Measurements from ENCODE around the gene TMEM178B.
A peak's percentile ranks its signal among the peaks of the same experiment; 100 is the strongest.

The TMEM178B gene

DNA sequence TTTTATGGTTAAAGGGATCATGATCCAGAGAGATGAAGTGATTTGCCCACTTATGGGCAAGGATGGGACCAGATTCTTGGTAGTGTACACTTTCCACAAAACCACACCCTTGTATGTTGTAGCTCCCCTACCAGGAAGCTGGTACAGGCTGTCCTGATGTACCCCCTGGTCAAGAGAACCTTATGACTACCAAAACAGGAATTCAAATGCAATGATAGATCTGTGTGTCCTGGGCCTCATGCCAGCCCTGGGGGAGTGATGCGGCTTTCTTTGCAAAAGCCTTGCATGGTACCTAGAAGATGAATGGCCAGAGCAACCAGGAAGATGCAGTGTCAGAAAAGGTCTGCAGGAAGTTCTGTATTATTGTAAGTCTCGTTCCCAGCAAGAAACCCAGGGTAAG is 382.4 kb downstream of the TMEM178B start:
- H3K9me3 ChIP-seq (replicated peaks in 1 of 2; ENCODE audit: control insufficient read depth in 2 of 2, insufficient read depth in 1 of 2, low read depth in 1 of 2, low read length in 2 of 2) = no peaks in the 10 kb centered on the region
- no peak overlapping the region for H3K14ac ChIP-seq (ENCODE audit: low read length)
- no peak overlapping the region for H2AK5ac ChIP-seq (ENCODE audit: low read depth, low read length)
- DNase-seq (ENCODE audit: low spot score) = no peak
- H3K23ac ChIP-seq (ENCODE audit: low read depth, low read length, poor library complexity) = no peak overlapping the region
- H2BK15ac ChIP-seq (ENCODE audit: low read length) = no peak overlapping the region
- no peaks in the 10 kb centered on the region for H3K27me3 ChIP-seq (ENCODE audit: control insufficient read depth in 3 of 3, insufficient read depth in 3 of 3, low read depth in 1 of 3, low read length in 3 of 3)
- H3K27ac ChIP-seq (replicated peaks; ENCODE audit: low read length) = no peak overlapping the region
- no peak overlapping the region for H2BK5ac ChIP-seq (ENCODE audit: low read length)
- H3K4me1 ChIP-seq (ENCODE audit: control insufficient read depth in 2 of 2, insufficient read depth in 1 of 2, low read depth in 1 of 2, low read length in 2 of 2) = peaks cover 7 to 8% of the 10 kb centered on the region in 2 donors
- H2BK120ac ChIP-seq (ENCODE audit: low read depth, low read length) = no peak overlapping the region
- no peak overlapping the region for H2BK12ac ChIP-seq (ENCODE audit: low read length)
- no peak overlapping the region for H2AFZ ChIP-seq (ENCODE audit: low read length)
- H3K36me3 ChIP-seq (replicated peaks in 1 of 2; ENCODE audit: control insufficient read depth in 2 of 2, insufficient read depth in 2 of 2, low read length in 2 of 2) = no peaks in the 10 kb centered on the region
- no peak overlapping the region for H3K4me2 ChIP-seq (ENCODE audit: insufficient read depth, low read length, poor library complexity, severe bottlenecking)
- no peak overlapping the region for H3K18ac ChIP-seq (ENCODE audit: low read length)
- H3K79me1 ChIP-seq (ENCODE audit: low read depth, low read length) = no peaks in the 10 kb centered on the region
- no peak overlapping the region for H3K4me3 ChIP-seq (ENCODE audit: low read length in 2 of 2)
- no CpG with 5 or more reads among the region's 2 CpGs for WGBS, 2 donors (ENCODE audit: extremely low coverage in 2 of 2, insufficient read length in 2 of 2, insufficient replicate concordance in 1 of 2)
- no peak overlapping the region for H3K9ac ChIP-seq (ENCODE audit: low read depth, low read length, poor library complexity)
- no peak overlapping the region for H4K91ac ChIP-seq (ENCODE audit: low read depth, low read length, poor library complexity)
- no peak overlapping the region for H4K8ac ChIP-seq (ENCODE audit: low read depth, low read length)
- no peak overlapping the region for H3K4ac ChIP-seq (ENCODE audit: low read length)

DNA sequence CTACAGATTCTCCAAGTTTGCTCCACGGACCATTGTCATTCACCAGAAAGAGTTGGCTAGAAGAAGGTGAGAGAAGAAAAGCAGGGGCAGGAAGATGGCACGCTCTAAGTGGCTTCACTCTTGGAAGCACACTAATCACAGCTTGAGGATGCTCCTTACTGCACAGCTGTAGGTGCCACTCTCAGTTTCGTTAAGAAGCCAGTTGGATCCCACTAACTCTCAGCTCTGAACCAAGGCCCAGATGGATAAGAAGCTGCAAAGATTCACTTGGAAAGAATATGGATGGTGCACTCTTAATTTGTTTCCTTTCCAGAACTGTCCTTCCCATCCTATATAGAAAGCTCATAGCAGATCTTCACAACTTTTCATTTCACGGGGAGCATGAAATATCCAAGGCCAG is 382.8 kb downstream of the TMEM178B start:
- Histone ChIP-seq H3K18ac (ENCODE audit: low read length) (no peak overlapping the region), H3K23ac (ENCODE audit: low read depth, low read length, poor library complexity) (no peak overlapping the region), H3K4ac (ENCODE audit: low read length) (no peak overlapping the region), H3K4me3 (ENCODE audit: low read length in 2 of 2) (no peak overlapping the region), H3K14ac (ENCODE audit: low read length) (no peak overlapping the region), H3K27me3 (ENCODE audit: control insufficient read depth in 3 of 3, insufficient read depth in 3 of 3, low read depth in 1 of 3, low read length in 3 of 3) (no peaks in the 10 kb centered on the region), H3K79me1 (ENCODE audit: low read depth, low read length) (no peaks in the 10 kb centered on the region), H2BK5ac (ENCODE audit: low read length) (no peak overlapping the region), H3K4me1 (ENCODE audit: control insufficient read depth in 2 of 2, insufficient read depth in 1 of 2, low read depth in 1 of 2, low read length in 2 of 2) (peaks cover 10 to 12% of the 10 kb centered on the region in 2 donors), H2BK120ac (ENCODE audit: low read depth, low read length) (no peak overlapping the region), H3K4me2 (ENCODE audit: insufficient read depth, low read length, poor library complexity, severe bottlenecking) (no peak overlapping the region), H3K9ac (ENCODE audit: low read depth, low read length, poor library complexity) (no peak overlapping the region), H4K91ac (ENCODE audit: low read depth, low read length, poor library complexity) (no peak overlapping the region), H4K8ac (ENCODE audit: low read depth, low read length) (no peak overlapping the region), H3K27ac (replicated peaks; ENCODE audit: low read length) (no peak overlapping the region), H3K9me3 (replicated peaks in 1 of 2; ENCODE audit: control insufficient read depth in 2 of 2, insufficient read depth in 1 of 2, low read depth in 1 of 2, low read length in 2 of 2) (no peaks in the 10 kb centered on the region), H2BK12ac (ENCODE audit: low read length) (no peak overlapping the region), H3K36me3 (replicated peaks in 1 of 2; ENCODE audit: control insufficient read depth in 2 of 2, insufficient read depth in 2 of 2, low read length in 2 of 2) (no peaks in the 10 kb centered on the region), H2AFZ (ENCODE audit: low read length) (no peak overlapping the region), H2BK15ac (ENCODE audit: low read length) (no peak overlapping the region), H2AK5ac (ENCODE audit: low read depth, low read length) (no peak overlapping the region)
- no CpG with 5 or more reads among the region's 4 CpGs for WGBS, 2 donors (ENCODE audit: extremely low coverage in 2 of 2, insufficient read length in 2 of 2, insufficient replicate concordance in 1 of 2)
- DNase-seq (ENCODE audit: low spot score) = no peak

DNA sequence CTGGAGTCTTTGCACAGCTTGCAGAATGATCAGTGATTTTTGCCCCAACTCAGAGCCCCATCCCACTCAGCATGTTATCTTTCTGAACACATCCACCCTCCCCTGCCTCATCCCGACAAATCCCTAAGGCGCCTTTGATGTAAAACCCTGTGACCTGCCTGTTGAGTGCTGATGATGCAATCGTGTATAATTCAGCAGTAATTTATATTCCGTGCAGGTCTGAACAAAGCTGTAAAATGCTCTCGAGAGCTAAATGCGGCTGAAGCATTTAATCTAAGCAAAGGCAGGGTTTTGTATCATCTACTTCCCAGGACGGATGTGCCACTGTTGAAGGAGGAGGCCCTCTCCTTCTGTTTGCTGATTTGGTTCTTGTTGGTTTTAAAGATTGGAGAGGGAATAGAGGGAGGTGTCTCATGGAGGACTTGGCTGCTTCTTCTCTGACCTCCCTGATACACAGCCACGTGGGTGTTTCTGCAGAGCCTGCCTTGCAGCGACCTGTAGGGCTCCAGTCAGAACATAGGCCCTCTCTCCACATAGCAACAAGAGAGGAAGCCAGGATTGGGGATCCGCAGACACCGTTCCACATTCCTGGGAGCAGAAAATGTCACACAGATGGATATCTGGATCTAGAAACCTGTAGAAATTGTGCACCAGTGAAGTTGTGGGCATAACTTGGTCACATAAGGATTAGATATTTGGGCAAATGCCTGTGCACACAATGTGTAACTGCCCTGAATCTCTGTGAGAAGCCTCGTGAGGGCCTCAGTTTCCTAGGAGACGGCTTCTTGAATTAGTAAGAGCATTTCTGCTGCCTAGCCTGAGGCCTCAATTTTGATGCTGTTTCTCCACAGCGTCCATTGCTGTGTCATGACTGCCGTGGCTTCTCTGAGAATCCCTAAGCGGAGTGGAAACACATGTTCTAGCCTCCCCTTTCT is 387.2 kb downstream of the TMEM178B start:
- no peaks in the 10 kb centered on the region for H3K36me3 ChIP-seq (replicated peaks in 1 of 2; ENCODE audit: control insufficient read depth in 2 of 2, insufficient read depth in 2 of 2, low read length in 2 of 2)
- no peak overlapping the region for H2BK120ac ChIP-seq (ENCODE audit: low read depth, low read length)
- no peak overlapping the region for H3K18ac ChIP-seq (ENCODE audit: low read length)
- H4K8ac ChIP-seq (ENCODE audit: low read depth, low read length) = no peak overlapping the region
- H2BK12ac ChIP-seq (ENCODE audit: low read length) = no peak overlapping the region
- H2BK15ac ChIP-seq (ENCODE audit: low read length) = no peak overlapping the region
- H3K4me1 ChIP-seq (ENCODE audit: control insufficient read depth in 2 of 2, insufficient read depth in 1 of 2, low read depth in 1 of 2, low read length in 2 of 2) = peaks cover 10 to 13% of the 10 kb centered on the region in 2 donors
- H4K91ac ChIP-seq (ENCODE audit: low read depth, low read length, poor library complexity) = no peak overlapping the region
- H3K4me2 ChIP-seq (ENCODE audit: insufficient read depth, low read length, poor library complexity, severe bottlenecking) = no peak overlapping the region
- no peaks in the 10 kb centered on the region for H3K27me3 ChIP-seq (ENCODE audit: control insufficient read depth in 3 of 3, insufficient read depth in 3 of 3, low read depth in 1 of 3, low read length in 3 of 3)
- H3K14ac ChIP-seq (ENCODE audit: low read length) = no peak overlapping the region
- no peak overlapping the region for H3K27ac ChIP-seq (replicated peaks; ENCODE audit: low read length)
- H2BK5ac ChIP-seq (ENCODE audit: low read length) = no peak overlapping the region
- no peak overlapping the region for H3K4me3 ChIP-seq (ENCODE audit: low read length in 2 of 2)
- H3K9me3 ChIP-seq (replicated peaks in 1 of 2; ENCODE audit: control insufficient read depth in 2 of 2, insufficient read depth in 1 of 2, low read depth in 1 of 2, low read length in 2 of 2) = no peaks in the 10 kb centered on the region
- H3K9ac ChIP-seq (ENCODE audit: low read depth, low read length, poor library complexity) = no peak overlapping the region
- H2AK5ac ChIP-seq (ENCODE audit: low read depth, low read length) = no peak overlapping the region
- H3K79me1 ChIP-seq (ENCODE audit: low read depth, low read length) = no peaks in the 10 kb centered on the region
- WGBS, 2 donors (ENCODE audit: extremely low coverage in 2 of 2, insufficient read length in 2 of 2, insufficient replicate concordance in 1 of 2) = no CpG with 5 or more reads among the region's 16 CpGs
- peak overlapping the region; percentile 79 for H2AFZ ChIP-seq (ENCODE audit: low read length)
- H3K4ac ChIP-seq (ENCODE audit: low read length) = no peak overlapping the region
- no peak overlapping the region for H3K23ac ChIP-seq (ENCODE audit: low read depth, low read length, poor library complexity)
- DNase-seq (ENCODE audit: low spot score) = no peak

DNA sequence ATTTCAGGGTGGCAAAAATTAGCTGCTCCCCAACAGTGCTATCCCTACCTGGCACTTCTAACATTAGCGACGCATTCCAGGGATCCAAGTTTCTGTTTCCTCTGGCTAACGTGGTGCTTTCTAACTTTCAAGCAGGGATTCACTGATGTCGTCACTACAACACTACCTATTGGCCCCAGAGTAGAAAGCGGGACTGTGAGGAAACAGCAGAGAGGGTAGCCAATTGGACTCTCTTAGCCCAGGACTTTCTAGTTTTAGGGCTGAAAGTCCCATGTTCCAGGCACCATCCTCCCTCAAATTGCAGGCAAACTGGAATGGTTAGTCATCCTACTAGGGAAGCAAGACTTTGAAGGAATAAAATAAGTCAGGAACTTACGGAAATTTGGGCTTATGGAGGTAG is 388.1 kb downstream of the TMEM178B start:
- Histone ChIP-seq H3K4ac (ENCODE audit: low read length) (no peak overlapping the region), H3K36me3 (replicated peaks in 1 of 2; ENCODE audit: control insufficient read depth in 2 of 2, insufficient read depth in 2 of 2, low read length in 2 of 2) (no peaks in the 10 kb centered on the region), H3K4me2 (ENCODE audit: insufficient read depth, low read length, poor library complexity, severe bottlenecking) (no peak overlapping the region), H3K9ac (ENCODE audit: low read depth, low read length, poor library complexity) (no peak overlapping the region), H3K79me1 (ENCODE audit: low read depth, low read length) (no peaks in the 10 kb centered on the region), H3K27ac (replicated peaks; ENCODE audit: low read length) (no peak overlapping the region), H4K91ac (ENCODE audit: low read depth, low read length, poor library complexity) (no peak overlapping the region), H3K4me3 (ENCODE audit: low read length in 2 of 2) (no peak overlapping the region), H3K18ac (ENCODE audit: low read length) (no peak overlapping the region), H3K9me3 (replicated peaks in 1 of 2; ENCODE audit: control insufficient read depth in 2 of 2, insufficient read depth in 1 of 2, low read depth in 1 of 2, low read length in 2 of 2) (no peaks in the 10 kb centered on the region), H2BK5ac (ENCODE audit: low read length) (no peak overlapping the region), H3K4me1 (ENCODE audit: control insufficient read depth in 2 of 2, insufficient read depth in 1 of 2, low read depth in 1 of 2, low read length in 2 of 2) (peaks cover 10 to 13% of the 10 kb centered on the region in 2 donors), H2AFZ (ENCODE audit: low read length) (no peak overlapping the region), H2BK15ac (ENCODE audit: low read length) (no peak overlapping the region), H2BK12ac (ENCODE audit: low read length) (no peak overlapping the region), H3K27me3 (ENCODE audit: control insufficient read depth in 3 of 3, insufficient read depth in 3 of 3, low read depth in 1 of 3, low read length in 3 of 3) (no peaks in the 10 kb centered on the region), H3K14ac (ENCODE audit: low read length) (no peak overlapping the region), H2BK120ac (ENCODE audit: low read depth, low read length) (no peak overlapping the region), H4K8ac (ENCODE audit: low read depth, low read length) (no peak overlapping the region), H3K23ac (ENCODE audit: low read depth, low read length, poor library complexity) (no peak overlapping the region), H2AK5ac (ENCODE audit: low read depth, low read length) (no peak overlapping the region)
- no CpG with 5 or more reads among the region's 6 CpGs for WGBS, 2 donors (ENCODE audit: extremely low coverage in 2 of 2, insufficient read length in 2 of 2, insufficient replicate concordance in 1 of 2)
- no peak for DNase-seq (ENCODE audit: low spot score)
